Spleen (tissue), 11 donors: ENCODE measurements around the gene CSNK1E. TPM values are rescaled to one million over a fixed set of nuclear protein-coding genes. Genes with fewer than 3 reads are reported as not detected.

Experiments
- DNase-seq: peaks from one replicate; pipeline ENCODE4 v3.0.0-alpha.2; 2020
- H3K27ac ChIP-seq, 8 donors: fragments of 200-600 bp; sonication (generic) in 7 of 8; 1 replicate in 4 of 8; 2 replicates in 4 of 8; pipeline versions ENCODE4 v1.5.0 to v1.8.0; 2016 to 2021; ENCODE audit warnings: inconsistent platforms in 4 of 8, mild to moderate bottlenecking in 4 of 8, moderate library complexity in 1 of 8
- H3K27me3 ChIP-seq, 7 donors: fragments of 200-600 bp; sonication (generic) in 6 of 7; replicated peaks in 1 of 7; 1 replicate in 4 of 7; 2 replicates in 3 of 7; pipeline versions ENCODE4 v1.5.0 to v1.8.0; 2016 to 2021; ENCODE audit warnings: inconsistent platforms in 3 of 7, mild to moderate bottlenecking in 1 of 7
- H3K36me3 ChIP-seq, 6 donors: fragments of 200-600 bp; sonication (generic) in 5 of 6; 1 replicate in 4 of 6; 2 replicates in 2 of 6; pipeline versions ENCODE4 v1.5.0 to v1.8.0; 2016 to 2021; ENCODE audit warnings: inconsistent platforms in 2 of 6
- H3K4me1 ChIP-seq, 6 donors: fragments of 200-600 bp; sonication (generic) in 5 of 6; 1 replicate in 3 of 6; 2 replicates in 3 of 6; pipeline versions ENCODE4 v1.5.0 to v1.8.0; 2016 to 2021; ENCODE audit warnings: inconsistent platforms in 3 of 6
- H3K4me3 ChIP-seq, 8 donors: fragments of 200-600 bp; sonication (generic) in 7 of 8; 1 replicate in 4 of 8; 2 replicates in 4 of 8; pipeline versions ENCODE4 v1.5.0 to v1.8.0; 2016 to 2021; ENCODE audit warnings: inconsistent platforms in 4 of 8, mild to moderate bottlenecking in 4 of 8, moderate library complexity in 2 of 8
- H3K9me3 ChIP-seq, 8 donors: fragments of 200-600 bp; sonication (generic) in 7 of 8; 1 replicate in 4 of 8; 2 replicates in 4 of 8; pipeline versions ENCODE4 v1.5.0 to v1.8.0; 2016 to 2021; ENCODE audit warnings: inconsistent platforms in 4 of 8
- CTCF ChIP-seq, 11 experiments: fragments of 200-600 bp in 7 of 11; fragments of 450-650 bp in 4 of 11; sonication (generic) in 4 of 11; IDR thresholded peaks in 8 of 11; conservative IDR thresholded peaks in 3 of 11; 1 replicate in 7 of 11; 2 replicates in 4 of 11; pipeline versions ENCODE4 v1.4.0 to v1.8.0; 2016 to 2021; ENCODE audit warnings: antibody characterized with exemption in 11 of 11, inconsistent platforms in 4 of 11, mild to moderate bottlenecking in 1 of 11
- POLR2A ChIP-seq, 3 donors: fragments of 450-650 bp; IDR thresholded peaks; one replicate each; pipeline ENCODE4 v1.5.1; 2017; ENCODE audit warnings: antibody characterized with exemption in 3 of 3, mild to moderate bottlenecking in 1 of 3
- POLR2AphosphoS5 ChIP-seq, 3 donors: sonication (generic); formaldehyde crosslinking; IDR thresholded peaks; one replicate each; pipeline ENCODE4 v1.5.1; 2017; ENCODE audit warnings: antibody characterized with exemption in 3 of 3
- WGBS, 5 donors: extraction: QIAGEN DNeasy Blood & Tissue Kit in 3 of 5; methylation state at CpG; one replicate each; pipeline versions ENCODE4 v1.1.5 to v1.1.7; 2013 to 2018; 5-methylcytosine and 5-hydroxymethylcytosine counted together
- intact Hi-C: fragments of 100-400 bp; cut with DNase I; formaldehyde crosslinking; loops from one replicate; pipeline ENCODE4 v1.15.0; 2023; ENCODE audit warnings: low total_unique reads
- polyA plus RNA-seq, 3 donors: library from polyadenylated mRNA; stranded (reverse); fragments of 200-250 nt; gene quantifications; one replicate each; pipeline ENCODE4 v1.2.1, GENCODE V29; 2013
- total RNA-seq, 7 donors: library from RNA; depleted of rRNA in 3 of 7; stranded (reverse); fragments of >200 nt in 3 of 7; fragmentation: NEBNext Ultra II Directional in 4 of 7; extraction: Animal tissue kit (Norgen Biotek cat#: 25700) in 4 of 7; gene quantifications; one replicate each; pipeline versions ENCODE4 v1.1.0 to v1.2.1, GENCODE V29; 2016 to 2021
- donor health status: healthy with polysubstance abuse.
- donor health status: DM: no; HTN: no; CAD: no; lungs with moderate emphysema.
- donor health status: DM: no; HTN: no; CAD: no.
- donor health status: Bipolar disorder and iron deficiency.
- donor health status: healthy.
- donor health status: DM: no; HTN: no; CAD: no.
- donor health status: DM: yes; HTN: yes; CAD: no.

Gene CSNK1E
- total and polyA plus RNA-seq, 10 donors = 32.8 to 157 (median 103) TPM

DNA sequence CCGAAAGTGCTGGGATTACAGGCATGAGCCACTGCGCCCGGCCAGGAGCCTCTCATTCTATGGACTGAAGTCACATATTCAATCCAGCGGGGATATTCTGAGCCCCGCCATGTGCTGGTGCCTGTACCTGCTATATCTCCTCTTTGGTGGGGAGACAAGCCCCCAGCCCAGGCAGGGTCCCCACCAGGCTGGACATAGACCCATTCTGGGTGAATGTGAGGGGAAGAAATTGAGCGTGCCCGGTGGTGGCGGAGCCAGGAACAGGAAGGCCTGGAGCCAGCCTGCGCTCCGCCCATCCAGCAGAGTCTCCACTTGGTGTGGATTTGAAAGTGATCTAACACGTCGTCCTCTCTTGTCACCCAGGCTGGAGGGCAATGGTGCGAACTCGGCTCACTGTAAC, 38.0 kb upstream of the CSNK1E start:
- Histone ChIP-seq H3K4me1 (peaks cover 0 to 15% (median 8%) of the 10 kb centered on the region in 6 donors), H3K27me3 (no peaks in the 10 kb centered on the region), H3K27ac (no peak overlapping the region), H3K9me3 (no peaks in the 10 kb centered on the region), H3K4me3 (no peak overlapping the region), H3K36me3 (peaks cover 0 to 54% (median 7%) of the 10 kb centered on the region in 6 donors)
- 95 to 98% (median 97%) methylated on average over 12 to 14 of the region's 14 CpGs for WGBS, 5 donors
- intact Hi-C loops = no loop called here
- no peak for TF ChIP-seq POLR2A (IDR thresholded peaks at IDR 0.05)
- TF ChIP-seq POLR2AphosphoS5 (IDR thresholded peaks at IDR 0.05) = no peak
- TF ChIP-seq CTCF (IDR thresholded peaks at IDR 0.05 in 8 of 11, conservative IDR thresholded peaks at IDR 0.05 in 3 of 11) = no peak
- DNase-seq = peak; percentile 59

DNA sequence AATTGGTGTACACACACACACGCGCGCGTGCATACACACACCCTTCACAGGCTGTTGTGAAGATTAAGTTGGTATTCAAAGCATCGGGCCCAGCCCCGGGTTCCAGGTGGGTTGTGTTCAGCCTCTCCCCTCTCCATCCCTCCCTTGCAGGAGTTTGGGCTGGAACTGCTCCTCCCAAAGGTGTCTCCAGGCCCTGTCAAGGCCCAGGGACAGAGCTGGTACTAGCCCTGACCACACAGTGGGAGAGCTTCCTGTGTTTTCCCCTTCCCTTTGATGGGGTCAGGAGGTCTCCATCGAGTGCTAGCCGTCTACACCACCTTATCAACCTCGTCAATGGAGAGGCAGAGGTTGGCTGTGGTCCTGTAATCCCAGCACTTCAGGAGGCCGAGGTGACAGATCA, 36.5 kb upstream of the CSNK1E start:
- no peak for DNase-seq
- no peak for TF ChIP-seq CTCF (IDR thresholded peaks at IDR 0.05 in 8 of 11, conservative IDR thresholded peaks at IDR 0.05 in 3 of 11)
- no peak for TF ChIP-seq POLR2A (IDR thresholded peaks at IDR 0.05)
- TF ChIP-seq POLR2AphosphoS5 (IDR thresholded peaks at IDR 0.05) = no peak
- Histone ChIP-seq H3K4me1 (peaks cover 0 to 15% (median 8%) of the 10 kb centered on the region in 6 donors), H3K4me3 (no peak overlapping the region), H3K27me3 (no peaks in the 10 kb centered on the region), H3K36me3 (peaks cover 0 to 47% (median 7%) of the 10 kb centered on the region in 6 donors), H3K27ac (peak overlapping the region in 1 of 8 donors; percentile 13), H3K9me3 (no peaks in the 10 kb centered on the region)
- intact Hi-C loops = loop anchor here (5.0 kb wide), 2 partner anchors 241 to 301 kb away; partner anchors contain the start of gene BAIAP2L2
- WGBS, 5 donors = 68 to 84% (median 81%) methylated on average over 6 to 10 of the region's 10 CpGs

- no peaks in the 10 kb centered on the region for H3K9me3 ChIP-seq
- peaks cover 0 to 15% (median 8%) of the 10 kb centered on the region in 6 donors for H3K4me1 ChIP-seq
- peak; percentile 93 to 100 (median 98) for TF ChIP-seq CTCF (IDR thresholded peaks at IDR 0.05 in 8 of 11, conservative IDR thresholded peaks at IDR 0.05 in 3 of 11)
- TF ChIP-seq POLR2A (IDR thresholded peaks at IDR 0.05) = no peak
- TF ChIP-seq POLR2AphosphoS5 (IDR thresholded peaks at IDR 0.05) = peak; percentile 62 to 84 (median 68)
- peaks cover 0 to 47% (median 7%) of the 10 kb centered on the region in 6 donors for H3K36me3 ChIP-seq
- intact Hi-C loops = loop anchor here (5.0 kb wide), 2 partner anchors 241 to 301 kb away; partner anchors contain the start of gene BAIAP2L2
- peak overlapping the region in 1 of 8 donors; percentile 13 for H3K27ac ChIP-seq
- peak; percentile 94 for DNase-seq
- 22 to 34% (median 28%) methylated on average over 5 to 33 of the region's 33 CpGs for WGBS, 5 donors
- no peaks in the 10 kb centered on the region for H3K27me3 ChIP-seq
- H3K4me3 ChIP-seq = no peak overlapping the region
These were observed 36.0 kb upstream of the CSNK1E start for GRCh38 chr22:38353142-38353629.

- peaks cover 0 to 47% (median 7%) of the 10 kb centered on the region in 6 donors for H3K36me3 ChIP-seq
- no peak overlapping the region for H3K4me3 ChIP-seq
- peaks cover 0 to 4% (median 0%) of the 10 kb centered on the region in 7 donors for H3K27me3 ChIP-seq
- whole genome bisulfite sequencing, 5 donors = 80 to 95% (median 90%) methylated on average over 4 of the region's 4 CpGs
- TF ChIP-seq CTCF (IDR thresholded peaks at IDR 0.05 in 8 of 11, conservative IDR thresholded peaks at IDR 0.05 in 3 of 11) = no peak
- no peak for TF ChIP-seq POLR2AphosphoS5 (IDR thresholded peaks at IDR 0.05)
- no peak for TF ChIP-seq POLR2A (IDR thresholded peaks at IDR 0.05)
- H3K9me3 ChIP-seq = no peaks in the 10 kb centered on the region
- peaks cover 0 to 15% (median 8%) of the 10 kb centered on the region in 6 donors for H3K4me1 ChIP-seq
- peak; percentile 51 for DNase-seq
- intact Hi-C loops = loop anchor here (5.0 kb wide), 2 partner anchors 240 to 300 kb away; partner anchors contain the start of gene BAIAP2L2
- no peak overlapping the region for H3K27ac ChIP-seq
These were observed 35.2 kb upstream of the CSNK1E start for GRCh38 chr22:38352436-38352835.
